Heart left ventricle (tissue), 16 donors: ENCODE data around the gene IL1RL2. TPM values are rescaled to one million over a fixed set of nuclear protein-coding genes. Genes with fewer than 3 reads are reported as not detected.

Experiments used
- ATAC-seq, 4 donors: fragments of 200-7000 bp; cut with Tn5 transposase; one replicate each; pipeline ENCODE4 v1.9.1; 2020 to 2022; ENCODE audit warnings: moderate library complexity in 4 of 4, mild to moderate bottlenecking in 3 of 4, moderate number of reproducible peaks in 1 of 4
- DNase-seq, 5 donors: peaks; one replicate each; pipeline ENCODE4 v3.0.0-alpha.2; 2020
- H3K27ac ChIP-seq, 12 donors: fragments of 200-600 bp; sonication (generic) in 4 of 12; one replicate each; pipeline versions ENCODE4 v1.5.0 to v1.8.0; 2016 to 2022; ENCODE audit warnings: mild to moderate bottlenecking in 2 of 12
- H3K27me3 ChIP-seq, 9 donors: fragments of 200-600 bp; sonication (generic) in 2 of 9; one replicate each; pipeline versions ENCODE4 v1.5.1 to v1.8.0; 2016 to 2022; ENCODE audit warnings: mild to moderate bottlenecking in 3 of 9
- H3K36me3 ChIP-seq, 9 donors: fragments of 200-600 bp; sonication (generic) in 2 of 9; one replicate each; pipeline versions ENCODE4 v1.5.0 to v1.8.0; 2018 to 2022; ENCODE audit warnings: mild to moderate bottlenecking in 2 of 9
- H3K4me1 ChIP-seq, 12 donors: fragments of 200-600 bp; sonication (generic) in 4 of 12; one replicate each; pipeline versions ENCODE4 v1.5.0 to v1.8.0; 2016 to 2022; ENCODE audit warnings: mild to moderate bottlenecking in 3 of 12
- H3K4me3 ChIP-seq, 12 donors: fragments of 200-600 bp; sonication (generic) in 4 of 12; one replicate each; pipeline versions ENCODE4 v1.5.0 to v1.8.0; 2017 to 2022; ENCODE audit warnings: mild to moderate bottlenecking in 9 of 12, moderate library complexity in 4 of 12
- H3K9me3 ChIP-seq, 12 donors: fragments of 200-600 bp; sonication (generic) in 4 of 12; one replicate each; pipeline versions ENCODE4 v1.5.0 to v1.8.0; 2016 to 2022; ENCODE audit warnings: mild to moderate bottlenecking in 1 of 12
- POLR2A ChIP-seq, 2 donors: fragments of 450-650 bp; IDR thresholded peaks; one replicate each; pipeline ENCODE4 v1.6.1; 2017; ENCODE audit warnings: antibody characterized with exemption in 2 of 2, mild to moderate bottlenecking in 2 of 2, moderate library complexity in 2 of 2
- WGBS, 4 donors: extraction: QIAGEN DNeasy Blood & Tissue Kit in 2 of 4; methylation state at CpG; one replicate each; pipeline versions ENCODE4 v1.1.5 to v1.1.7; 2013 to 2018; 5-methylcytosine and 5-hydroxymethylcytosine counted together
- intact Hi-C, 10 donors: fragments of 100-400 bp; cut with DNase I; formaldehyde crosslinking; loops; one replicate each; pipeline versions ENCODE4 v1.11.1 to v1.14.2; 2022
- polyA plus RNA-seq, 2 donors: library from polyadenylated mRNA; stranded (reverse); fragments of 200-250 nt; gene quantifications; one replicate each; pipeline ENCODE4 v1.2.3, GENCODE V29; 2013
- total RNA-seq, 9 donors: library from RNA; depleted of rRNA in 2 of 9; stranded (reverse); fragments of >200 nt in 2 of 9; fragmentation: NEBNext Ultra II Directional in 3 of 9; extraction: Animal tissue kit (Norgen Biotek cat#: 25700) in 3 of 9; gene quantifications; one replicate each; pipeline versions ENCODE4 v1.1.0 to v1.2.4, GENCODE V29; 2016 to 2023
- TF ChIP-seq, protein P1 (sequence below), 12 donors: fragments of 200-600 bp; sonication (generic) in 4 of 12; IDR thresholded peaks; one replicate each; pipeline versions ENCODE4 v1.5.0 to v1.8.0; 2018 to 2022; ENCODE audit warnings: antibody characterized with exemption in 12 of 12, mild to moderate bottlenecking in 5 of 12
- donor health status: ischemic (EF 13 %, LVEDD 7.1; RV severe dilation, severe dysfunction).
- donor health status: healthy with polysubstance abuse.
- donor health status: DM: no; HTN: yes; CAD: no.
- donor health status: DM: no; HTN: no; CAD: no.
- donor health status: ischemic (EF 25% LVEDD 6.9; RV normal size, moderate dysfunction).
- donor health status: ischemic (EF 25% LVEDD 5.7; RV mildly dilated, moderate dysfunction).
- donor health status: healthy.
- donor health status: DM: yes; HTN: yes; CAD: no.
- donor health status: ischemic (EF 35%, LVEDD 5.7; RV mildly dilated, moderate dysfunction).
- donor health status: nonischemic (EF 11% LVEDD 7.7; RV severe dilation, severe dysfunction).
- donor health status: DM: yes; HTN: yes; CAD: no.
- donor health status: PGD.
- donor health status: ischemic (EF 29% LVEDD 5.4; RV normal size, mild dysfunction).
- donor health status: nonischemic (EF 23%, LVEDD 6.1; RV moderate dilation, normal function).

The IL1RL2 gene
- total and polyA plus RNA-seq, 11 donors: 0.22 to 0.75 (median 0.43) TPM; not detected in 5

- peaks cover 0 to 52% (median 9%) of the 10 kb centered on the region in 12 donors for H3K4me1 ChIP-seq
- H3K27ac ChIP-seq: no peak overlapping the region
- ATAC-seq (no peak), DNase-seq (no peak)
- whole genome bisulfite sequencing, 4 donors: 55 to 64% (median 57%) methylated on average over 2 of the region's 2 CpGs
- H3K4me3 ChIP-seq: no peak overlapping the region
- no peaks in the 10 kb centered on the region for H3K36me3 ChIP-seq
- intact Hi-C loops: loop anchor here in 8 of 10 donors (2.0 to 10.0 kb wide), 7 partner anchors 84 to 194 kb away; partner anchors contain the start of gene IL18R1 (in 3 of the 8)
- H3K27me3 ChIP-seq: peaks cover 0 to 19% (median 3%) of the 10 kb centered on the region in 9 donors
- no peaks in the 10 kb centered on the region for H3K9me3 ChIP-seq
- TF ChIP-seq POLR2A (IDR thresholded peaks at IDR 0.05): no peak
- TF ChIP-seq, protein P1, sequence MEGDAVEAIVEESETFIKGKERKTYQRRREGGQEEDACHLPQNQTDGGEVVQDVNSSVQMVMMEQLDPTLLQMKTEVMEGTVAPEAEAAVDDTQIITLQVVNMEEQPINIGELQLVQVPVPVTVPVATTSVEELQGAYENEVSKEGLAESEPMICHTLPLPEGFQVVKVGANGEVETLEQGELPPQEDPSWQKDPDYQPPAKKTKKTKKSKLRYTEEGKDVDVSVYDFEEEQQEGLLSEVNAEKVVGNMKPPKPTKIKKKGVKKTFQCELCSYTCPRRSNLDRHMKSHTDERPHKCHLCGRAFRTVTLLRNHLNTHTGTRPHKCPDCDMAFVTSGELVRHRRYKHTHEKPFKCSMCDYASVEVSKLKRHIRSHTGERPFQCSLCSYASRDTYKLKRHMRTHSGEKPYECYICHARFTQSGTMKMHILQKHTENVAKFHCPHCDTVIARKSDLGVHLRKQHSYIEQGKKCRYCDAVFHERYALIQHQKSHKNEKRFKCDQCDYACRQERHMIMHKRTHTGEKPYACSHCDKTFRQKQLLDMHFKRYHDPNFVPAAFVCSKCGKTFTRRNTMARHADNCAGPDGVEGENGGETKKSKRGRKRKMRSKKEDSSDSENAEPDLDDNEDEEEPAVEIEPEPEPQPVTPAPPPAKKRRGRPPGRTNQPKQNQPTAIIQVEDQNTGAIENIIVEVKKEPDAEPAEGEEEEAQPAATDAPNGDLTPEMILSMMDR (IDR thresholded peaks at IDR 0.05): peak in 6 of 12 donors; percentile 12 to 30 (median 23)
These were observed 66.9 kb downstream of the IL1RL2 start for GRCh38 chr2:102253753-102254150.

DNA sequence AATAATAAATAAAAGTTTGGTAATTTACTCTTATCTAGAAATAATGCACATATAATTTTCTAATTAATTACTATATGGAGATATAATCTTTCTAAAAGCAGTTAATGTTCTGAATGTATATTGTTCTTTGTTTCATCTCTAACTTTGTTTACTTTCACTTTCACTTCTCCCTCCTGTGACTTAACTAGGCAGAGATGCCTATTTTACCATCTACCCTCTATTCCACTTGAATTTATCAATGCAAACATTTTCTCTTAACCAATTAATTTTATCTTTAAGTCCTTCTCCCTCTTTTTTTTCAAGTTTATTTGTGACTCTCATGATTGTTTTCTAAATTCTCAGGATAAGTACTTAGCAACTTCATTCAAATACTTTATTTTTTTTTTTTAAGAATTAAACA lies 69.5 kb downstream of the IL1RL2 start:
- Histone ChIP-seq H3K36me3 (no peaks in the 10 kb centered on the region), H3K27ac (no peak overlapping the region), H3K9me3 (no peaks in the 10 kb centered on the region), H3K4me3 (peak overlapping the region in 6 of 12 donors; percentile 3 to 35 (median 12)), H3K4me1 (peaks cover 0 to 49% (median 5%) of the 10 kb centered on the region in 12 donors), H3K27me3 (peaks cover 0 to 22% (median 2%) of the 10 kb centered on the region in 9 donors)
- DNase-seq (no peak), ATAC-seq (no peak)
- TF ChIP-seq, protein P1 (IDR thresholded peaks at IDR 0.05): no peak
- no peak for TF ChIP-seq POLR2A (IDR thresholded peaks at IDR 0.05)
- intact Hi-C loops: loop anchor here in 2 of 10 donors (5.0 to 10.0 kb wide), 2 partner anchors 101 to 189 kb away; partner anchors contain the start of gene IL18R1 (in 1 of the 2)

DNA sequence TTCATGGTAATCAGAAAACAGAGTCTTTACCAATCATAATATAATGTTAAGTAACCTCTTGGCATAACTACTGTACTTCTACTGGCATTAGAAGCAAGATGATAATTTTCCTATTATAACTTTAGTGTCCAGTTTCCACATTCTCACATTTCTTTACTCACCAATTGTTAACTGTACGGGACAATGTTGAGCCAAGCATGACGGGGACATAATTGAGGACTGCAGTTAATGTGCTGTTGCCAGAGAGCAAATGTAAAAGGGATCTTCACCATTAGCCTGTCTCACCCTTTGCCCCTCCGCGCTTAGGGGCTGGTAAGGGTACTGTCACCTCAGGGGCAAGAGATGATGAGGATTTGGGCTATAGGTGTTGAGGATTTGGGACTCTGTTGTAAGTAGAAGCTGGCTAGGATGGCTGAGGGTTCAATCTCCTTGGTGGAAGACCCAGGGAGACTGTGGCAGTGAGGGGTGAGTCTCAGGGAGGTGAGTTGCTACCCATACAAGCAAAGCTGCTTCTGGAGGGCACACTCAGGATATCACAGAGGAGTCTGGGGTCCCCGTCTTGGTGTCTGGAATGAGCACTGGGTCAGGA lies 70.1 kb downstream of the IL1RL2 start:
- DNase-seq (no peak), ATAC-seq (no peak)
- H3K4me1 ChIP-seq: peaks cover 0 to 46% (median 0%) of the 10 kb centered on the region in 12 donors
- H3K27ac ChIP-seq: no peak overlapping the region
- TF ChIP-seq, protein P1 (IDR thresholded peaks at IDR 0.05): no peak
- TF ChIP-seq POLR2A (IDR thresholded peaks at IDR 0.05): no peak
- H3K36me3 ChIP-seq: no peaks in the 10 kb centered on the region
- H3K9me3 ChIP-seq: no peaks in the 10 kb centered on the region
- H3K27me3 ChIP-seq: peaks cover 0 to 16% (median 0%) of the 10 kb centered on the region in 9 donors
- 91 to 95% (median 93%) methylated on average over 5 of the region's 5 CpGs for WGBS, 4 donors
- intact Hi-C loops: loop anchor here in 2 of 10 donors (5.0 to 10.0 kb wide), 2 partner anchors 100 to 188 kb away; partner anchors contain the start of gene IL18R1 (in 1 of the 2)
- H3K4me3 ChIP-seq: peak overlapping the region in 3 of 12 donors; percentile 8 to 35 (median 14)

- Histone ChIP-seq H3K36me3 (no peaks in the 10 kb centered on the region), H3K27me3 (peaks cover 0 to 9% (median 0%) of the 10 kb centered on the region in 9 donors), H3K9me3 (no peaks in the 10 kb centered on the region), H3K27ac (no peak overlapping the region), H3K4me3 (no peak overlapping the region), H3K4me1 (peaks cover 0 to 48% (median 0%) of the 10 kb centered on the region in 12 donors)
- WGBS, 4 donors: 81 to 89% (median 86%) methylated on average over 2 of the region's 2 CpGs
- no peak for ATAC-seq
- TF ChIP-seq, protein P1 (IDR thresholded peaks at IDR 0.05): no peak
- TF ChIP-seq POLR2A (IDR thresholded peaks at IDR 0.05): no peak
- intact Hi-C loops: loop anchor here in 2 of 10 donors (5.0 to 10.0 kb wide), 2 partner anchors 99 to 187 kb away; partner anchors contain the start of gene IL18R1 (in 1 of the 2)
- DNase-seq: no peak
These were observed 71.2 kb downstream of the IL1RL2 start for GRCh38 chr2:102258025-102258385.
